Nucleus accumbens (tissue), 56 donors: ENCODE results near the gene THSD4.
"Not testable (repeated sequence)": the region's sequence is repeated elsewhere in the genome, so short reads cannot be mapped to it uniquely, and the experiment has no call there.

ENCODE experiments used
- DNase-seq, 56 donors: peaks; one replicate each; lab custom pipeline; 2025; lab: John Stamatoyannopoulos, UW

The THSD4 gene

GRCh38 chr15:71435552-71435951, 320.3 kb downstream of the THSD4 start:
- DNase-seq: no peak

GRCh38 chr15:71436854-71437253, 321.6 kb downstream of the THSD4 start:
- no peak for DNase-seq

DNA sequence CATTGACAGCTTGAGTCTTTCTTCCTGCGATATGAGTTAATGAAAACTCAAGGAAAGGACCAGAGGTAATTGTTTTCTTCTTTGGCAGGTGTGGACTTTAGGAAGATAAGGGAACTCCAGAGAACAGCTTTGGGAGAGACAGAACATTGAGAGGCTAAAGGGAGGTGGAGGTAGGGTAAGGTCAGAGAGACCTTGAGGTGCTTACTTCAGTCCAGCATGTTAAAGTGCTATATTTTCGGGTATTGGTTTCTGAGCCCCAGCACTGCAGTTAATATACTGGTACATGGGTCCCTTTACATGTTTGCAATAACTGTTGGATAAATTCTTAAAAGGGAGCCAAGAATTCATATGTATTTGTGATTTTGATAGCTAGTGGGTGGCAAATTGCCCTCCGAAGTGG, 322.1 kb downstream of the THSD4 start:
- no peak for DNase-seq

GRCh38 chr15:71437919-71438318, 322.6 kb downstream of the THSD4 start:
- no peak for DNase-seq

- not testable (repeated sequence) for DNase-seq
Observed at GRCh38 chr15:71439478-71439877, 324.2 kb downstream of the THSD4 start.

GRCh38 chr15:71440489-71441110, 325.3 kb downstream of the THSD4 start:
- no peak for DNase-seq

GRCh38 chr15:71443538-71443937, 328.3 kb downstream of the THSD4 start:
- peak in 10 of 56 donors; percentile 3 to 57 (median 10) for DNase-seq

GRCh38 chr15:71444032-71444810, 328.9 kb downstream of the THSD4 start:
- no peak for DNase-seq

DNA sequence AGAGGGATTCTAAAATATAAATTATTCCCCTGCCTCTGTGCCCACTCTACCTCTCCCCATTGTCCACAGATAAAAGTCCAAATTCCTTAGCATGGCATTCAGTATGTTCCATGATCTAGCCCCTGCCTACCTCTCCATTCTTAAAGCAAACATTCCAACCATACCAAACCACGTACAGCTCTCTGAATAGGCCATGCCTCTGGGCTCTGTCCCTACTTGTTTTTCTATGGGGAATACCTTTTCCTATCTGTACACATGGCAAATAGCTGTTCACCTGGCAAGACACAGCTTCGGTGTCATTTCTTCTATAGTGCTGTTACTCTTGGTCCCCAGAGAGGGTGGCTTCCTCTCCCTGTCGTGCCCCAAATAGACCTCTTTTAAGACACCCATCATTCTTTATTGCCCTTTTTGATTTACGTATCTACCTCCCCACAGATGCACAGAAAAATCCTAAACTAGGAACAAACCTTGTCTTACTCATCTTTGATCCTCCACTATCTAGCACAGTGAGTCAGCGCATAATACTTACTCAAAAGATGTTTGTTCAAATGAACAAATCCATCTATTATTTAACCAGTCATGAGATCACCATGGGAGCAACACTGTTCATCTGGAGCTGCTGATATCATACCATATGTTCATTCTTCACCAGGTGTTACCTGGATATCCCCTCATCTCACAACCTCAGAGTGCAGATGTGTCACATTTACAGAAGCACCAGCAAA, 329.8 kb downstream of the THSD4 start:
- peak in 1 of 56 donors; percentile 39 for DNase-seq

DNA sequence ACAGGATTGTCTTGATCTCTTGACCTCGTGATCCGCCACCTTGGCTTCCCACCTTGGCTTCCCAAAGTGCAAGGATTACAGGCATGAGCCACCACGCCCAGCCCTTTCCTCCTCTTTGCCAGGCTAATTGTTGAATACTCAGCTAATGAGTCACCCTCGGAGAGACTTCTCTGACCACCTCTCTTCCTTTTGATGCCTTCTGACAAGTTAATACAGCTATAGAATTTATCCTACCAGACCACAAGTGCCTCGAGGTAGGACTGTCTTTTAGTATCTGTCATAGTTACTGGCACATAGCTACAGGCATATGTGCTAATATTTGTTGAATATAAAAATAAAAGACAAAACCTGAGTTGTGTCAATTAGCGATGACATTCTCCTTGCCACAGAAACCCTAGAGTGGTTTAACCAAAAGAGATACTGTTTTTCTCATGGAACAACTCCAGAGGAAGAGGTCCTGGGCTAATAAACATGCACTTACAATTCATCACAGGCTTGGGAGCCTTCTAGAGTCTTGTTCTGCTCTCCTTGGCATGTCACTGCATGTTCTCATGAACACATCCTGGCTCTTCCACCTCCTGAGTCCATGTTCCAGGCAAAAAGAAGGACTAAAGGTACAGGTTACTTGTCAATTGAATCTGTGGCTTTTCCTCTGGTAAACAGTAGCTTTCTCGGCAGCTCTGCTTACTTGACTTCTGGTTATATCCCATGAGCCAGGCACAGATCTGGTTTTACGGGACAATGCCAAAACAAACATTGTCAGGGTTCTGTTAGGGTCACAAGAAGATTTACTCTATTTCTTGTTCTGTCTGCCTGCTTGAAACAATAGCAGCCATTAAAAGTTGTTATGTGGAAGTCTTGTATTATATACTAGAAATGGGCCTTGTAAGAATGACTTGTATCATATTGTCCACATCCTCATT, 332.3 kb downstream of the THSD4 start:
- DNase-seq: no peak

DNA sequence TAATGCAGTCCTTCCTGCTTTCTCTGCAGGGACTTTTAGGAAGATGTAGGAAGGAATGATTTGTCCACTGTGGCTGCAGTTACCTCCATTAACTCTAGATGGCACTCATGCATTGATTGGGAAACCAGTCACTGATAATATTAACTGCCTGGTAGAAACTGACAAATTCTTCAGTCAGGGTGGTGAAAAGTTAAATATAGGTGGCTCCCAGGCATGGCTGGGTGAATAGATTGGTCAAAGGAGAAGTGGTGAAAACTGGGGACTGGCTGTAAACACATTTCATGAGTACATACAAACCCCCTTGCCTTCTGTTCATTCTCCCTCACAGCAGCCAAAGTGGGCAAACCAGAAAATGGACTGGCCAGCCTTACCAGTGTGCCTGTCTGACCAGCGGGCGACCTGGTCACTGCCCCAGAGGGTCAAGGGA, 333.4 kb downstream of the THSD4 start:
- peak in 19 of 56 donors; percentile 2 to 64 (median 21) for DNase-seq

- DNase-seq: no peak
Observed at GRCh38 chr15:71449363-71449762, 334.1 kb downstream of the THSD4 start.

- no peak for DNase-seq
Observed at GRCh38 chr15:71449956-71450355, 334.7 kb downstream of the THSD4 start.

- DNase-seq: no peak
Observed at GRCh38 chr15:71451130-71451529, 335.9 kb downstream of the THSD4 start.

DNA sequence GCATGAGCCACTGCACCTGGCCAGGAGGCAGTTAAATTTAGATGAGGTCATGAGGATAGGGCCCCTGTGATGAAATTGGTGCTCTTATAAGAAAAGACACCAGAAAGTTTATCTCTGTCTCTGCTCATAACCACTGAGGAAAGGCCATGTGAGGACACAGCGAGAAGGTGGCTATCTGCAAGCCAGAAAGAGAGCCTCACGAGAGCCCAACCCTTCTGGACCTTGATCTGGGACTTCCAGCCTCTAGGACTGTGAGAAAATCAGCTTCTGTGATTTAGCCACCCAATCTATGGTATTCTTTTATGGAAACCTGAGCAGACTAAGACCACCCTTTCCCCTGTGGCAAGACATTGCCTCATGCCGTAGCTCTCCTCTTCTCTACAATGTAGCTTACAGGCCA, 337.6 kb downstream of the THSD4 start:
- DNase-seq: no peak

DNA sequence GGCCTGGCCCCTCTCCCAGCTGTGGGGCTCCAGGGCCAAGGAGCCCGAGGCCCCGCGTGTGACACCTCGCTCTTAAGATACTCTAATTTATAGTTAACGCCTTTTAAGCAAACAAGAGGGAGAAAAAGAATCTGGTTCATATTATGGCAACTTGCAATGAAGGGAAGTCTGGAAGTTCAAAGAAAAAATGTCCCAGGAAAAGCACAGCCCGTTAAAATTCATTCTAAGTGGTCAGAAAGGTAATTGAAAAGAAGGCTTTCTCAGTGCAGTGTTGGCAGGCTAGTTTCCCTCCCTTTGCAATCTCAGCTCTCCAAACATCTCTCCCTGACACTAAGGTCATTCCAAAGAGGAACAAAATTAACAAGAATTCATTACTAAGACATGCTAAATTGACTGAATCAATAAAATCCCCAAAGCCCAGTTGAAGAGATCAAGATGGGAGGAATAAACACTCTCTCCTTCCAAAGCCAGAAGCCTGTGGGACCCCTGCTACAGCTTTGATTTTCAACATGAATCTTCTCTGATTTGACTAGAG, 339.3 kb downstream of the THSD4 start:
- no peak for DNase-seq

DNA sequence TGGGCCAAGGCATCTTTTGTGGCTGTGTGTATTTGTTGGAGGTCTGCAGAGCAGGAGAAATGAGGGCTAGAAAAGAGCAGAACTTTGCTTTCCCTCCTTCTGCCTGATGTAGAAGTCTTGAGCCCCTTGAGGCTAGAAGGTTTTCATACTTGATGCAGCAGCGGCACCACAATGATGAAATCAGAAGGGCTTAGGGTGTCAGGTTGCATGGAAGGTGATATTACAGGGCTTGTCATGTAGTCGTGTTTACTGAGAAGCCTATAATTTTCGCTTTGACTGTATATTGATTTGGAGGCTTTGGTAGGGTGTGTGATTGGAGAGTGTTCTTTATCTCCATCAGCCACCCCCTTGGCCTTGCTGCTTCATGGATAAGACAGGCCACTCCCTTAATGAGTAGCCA, 339.8 kb downstream of the THSD4 start:
- DNase-seq: no peak

DNA sequence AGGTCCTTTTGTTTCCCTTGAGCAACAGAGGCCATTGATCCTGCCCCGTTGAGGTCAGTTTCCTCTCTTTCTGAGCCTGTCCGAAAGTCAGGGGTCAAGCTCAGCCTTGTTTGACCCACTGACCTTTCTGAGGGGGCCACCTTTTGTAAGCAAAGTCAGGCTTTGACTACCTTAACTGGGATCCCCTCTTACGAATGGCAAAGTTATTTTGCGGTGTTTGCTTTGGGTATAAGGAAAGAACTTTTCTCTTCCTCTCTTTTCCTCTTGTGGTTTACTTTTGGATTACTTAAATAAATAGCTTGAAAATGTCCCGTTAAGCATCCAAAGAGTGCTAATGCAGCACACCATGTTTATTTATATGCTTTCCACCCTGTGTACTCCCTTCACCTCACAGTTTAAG, 340.6 kb downstream of the THSD4 start:
- DNase-seq: no peak

DNA sequence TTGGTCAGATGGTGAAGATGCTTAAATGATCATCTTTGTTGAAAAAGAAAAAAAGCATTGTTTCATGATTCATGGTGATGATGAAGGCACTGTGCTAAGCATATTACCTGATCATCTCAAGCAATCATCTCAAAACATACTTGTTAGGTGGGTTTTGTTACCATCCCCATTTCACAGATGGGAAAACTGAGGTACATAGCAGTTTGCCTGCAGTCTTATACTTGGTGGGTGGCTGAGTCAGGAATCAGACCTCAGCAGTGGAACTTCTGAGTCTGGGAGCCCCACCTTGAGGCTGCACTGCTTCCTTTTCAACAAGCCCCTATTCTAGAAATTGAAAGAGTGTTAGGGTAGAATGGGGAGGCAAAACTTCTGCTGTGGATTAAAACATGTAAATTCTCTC, 341.1 kb downstream of the THSD4 start:
- no peak for DNase-seq

- no peak for DNase-seq
Observed at GRCh38 chr15:71456811-71457210, 341.5 kb downstream of the THSD4 start.
